ENCODE results near the gene ZKSCAN5.

- TF ChIP-seq, protein P1, sequence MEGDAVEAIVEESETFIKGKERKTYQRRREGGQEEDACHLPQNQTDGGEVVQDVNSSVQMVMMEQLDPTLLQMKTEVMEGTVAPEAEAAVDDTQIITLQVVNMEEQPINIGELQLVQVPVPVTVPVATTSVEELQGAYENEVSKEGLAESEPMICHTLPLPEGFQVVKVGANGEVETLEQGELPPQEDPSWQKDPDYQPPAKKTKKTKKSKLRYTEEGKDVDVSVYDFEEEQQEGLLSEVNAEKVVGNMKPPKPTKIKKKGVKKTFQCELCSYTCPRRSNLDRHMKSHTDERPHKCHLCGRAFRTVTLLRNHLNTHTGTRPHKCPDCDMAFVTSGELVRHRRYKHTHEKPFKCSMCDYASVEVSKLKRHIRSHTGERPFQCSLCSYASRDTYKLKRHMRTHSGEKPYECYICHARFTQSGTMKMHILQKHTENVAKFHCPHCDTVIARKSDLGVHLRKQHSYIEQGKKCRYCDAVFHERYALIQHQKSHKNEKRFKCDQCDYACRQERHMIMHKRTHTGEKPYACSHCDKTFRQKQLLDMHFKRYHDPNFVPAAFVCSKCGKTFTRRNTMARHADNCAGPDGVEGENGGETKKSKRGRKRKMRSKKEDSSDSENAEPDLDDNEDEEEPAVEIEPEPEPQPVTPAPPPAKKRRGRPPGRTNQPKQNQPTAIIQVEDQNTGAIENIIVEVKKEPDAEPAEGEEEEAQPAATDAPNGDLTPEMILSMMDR (IDR thresholded peaks at IDR 0.05; ENCODE audit: low read depth, low read length, poor library complexity, severe bottlenecking), result peak; percentile 38
- TF ChIP-seq EZH2phosphoT487 (IDR thresholded peaks at IDR 0.05; ENCODE audit: borderline replicate concordance, low read length), result no peak
These were observed 4.5 kb upstream of the ZKSCAN5 start, which contains the start of gene ZNF394 for GRCh38 chr7:99499721-99500636.

All from DOHH2 (cell line).